Memory B cell (primary cell): ENCODE results near the gene ZNRF3.
"Not testable (repeated sequence)": the region's sequence is repeated elsewhere in the genome, so short reads cannot be mapped to it uniquely, and the experiment has no call there.

Source experiments
- ATAC-seq: fragments of 150-1000 bp; cut with Tn5 transposase; 2 replicates; pipeline ENCODE4 v1.10.0; 2021; ENCODE audit warnings: low read depth, mild to moderate bottlenecking, moderate library complexity
- DNase-seq, 2 donors: peaks; one replicate each; pipeline ENCODE4 v3.0.0; 2022; ENCODE audit warnings: low spot score in 2 of 2
- H3K27ac Mint-ChIP-seq: one replicate; pipeline ENCODE4 v1.8.0; 2022; ENCODE audit warnings: mild to moderate bottlenecking, moderate library complexity, mixed read lengths
- H3K27me3 Mint-ChIP-seq: one replicate; pipeline ENCODE4 v1.8.0; 2022; ENCODE audit warnings: mixed read lengths
- H3K36me3 Mint-ChIP-seq: one replicate; pipeline ENCODE4 v1.8.0; 2022; ENCODE audit warnings: mild to moderate bottlenecking, mixed read lengths
- H3K4me1 Mint-ChIP-seq: one replicate; pipeline ENCODE4 v1.8.0; 2022; ENCODE audit warnings: mixed read lengths
- H3K4me3 Mint-ChIP-seq: one replicate; pipeline ENCODE4 v1.8.0; 2022; ENCODE audit warnings: mild to moderate bottlenecking, moderate library complexity, mixed read lengths
- H3K9me3 Mint-ChIP-seq: one replicate; pipeline ENCODE4 v1.8.0; 2022; ENCODE audit warnings: mixed read lengths

The ZNRF3 gene

GRCh38 chr22:28882878-28883656, at the start of gene ZNRF3:
Gene ZNRF3 (plus strand): TSS chr22:28883572. CDS start chr22:28883767, 195 bp downstream.
- peaks cover 17% of the 10 kb centered on the region for H3K4me1 Mint-ChIP-seq
- DNase-seq, result peak; percentile 89 to 92
- H3K27me3 Mint-ChIP-seq, result peaks cover 3% of the 10 kb centered on the region
- peak within 1 kb of the TSS; percentile 87 for H3K4me3 Mint-ChIP-seq
- peak; percentile 80 for ATAC-seq
- H3K27ac Mint-ChIP-seq, result peak within 1 kb of the TSS; percentile 58
- H3K9me3 Mint-ChIP-seq, result peaks cover 1% of the 10 kb centered on the region
- H3K36me3 Mint-ChIP-seq, result no peaks in the 10 kb centered on the region

GRCh38 chr22:28835630-28836189, 47.7 kb upstream of the ZNRF3 start:
- Mint-ChIP-seq H3K27me3 (peaks cover 3% of the 10 kb centered on the region), H3K27ac (peak overlapping the region; percentile 61)

GRCh38 chr22:28837640-28838039, 45.7 kb upstream of the ZNRF3 start:
- ATAC-seq (no peak), DNase-seq (no peak)
- Mint-ChIP-seq H3K27me3 (peaks cover 3% of the 10 kb centered on the region), H3K4me3 (no peak overlapping the region), H3K36me3 (peaks cover 6% of the 10 kb centered on the region), H3K4me1 (peaks cover 5% of the 10 kb centered on the region), H3K27ac (no peak overlapping the region), H3K9me3 (no peaks in the 10 kb centered on the region)

More at GRCh38 chr22:28835630-28836189, 47.7 kb upstream of the ZNRF3 start:
- ATAC-seq (no peak), DNase-seq (no peak)
- Mint-ChIP-seq H3K9me3 (no peaks in the 10 kb centered on the region), H3K4me3 (no peak overlapping the region), H3K4me1 (peaks cover 5% of the 10 kb centered on the region), H3K36me3 (peaks cover 6% of the 10 kb centered on the region)

- Mint-ChIP-seq H3K36me3 (peaks cover 6% of the 10 kb centered on the region), H3K27ac (no peak overlapping the region), H3K4me1 (peaks cover 3% of the 10 kb centered on the region), H3K9me3 (no peaks in the 10 kb centered on the region), H3K27me3 (peaks cover 3% of the 10 kb centered on the region), H3K4me3 (no peak overlapping the region)
- DNase-seq (no peak), ATAC-seq (no peak)
Observed at GRCh38 chr22:28838971-28839370, 44.4 kb upstream of the ZNRF3 start.

- Mint-ChIP-seq H3K4me1 (peaks cover 5% of the 10 kb centered on the region), H3K27me3 (no peaks in the 10 kb centered on the region), H3K9me3 (peaks cover 1% of the 10 kb centered on the region), H3K36me3 (peaks cover 3% of the 10 kb centered on the region), H3K27ac (no peak overlapping the region), H3K4me3 (no peak overlapping the region)
- ATAC-seq (no peak), DNase-seq (no peak)
Observed at GRCh38 chr22:28841111-28841510, 42.3 kb upstream of the ZNRF3 start.

GRCh38 chr22:28843633-28844032, 39.7 kb upstream of the ZNRF3 start:
- Mint-ChIP-seq H3K36me3 (peaks cover 1% of the 10 kb centered on the region), H3K27ac (no peak overlapping the region), H3K4me3 (no peak overlapping the region), H3K27me3 (no peaks in the 10 kb centered on the region), H3K9me3 (peaks cover 3% of the 10 kb centered on the region), H3K4me1 (peaks cover 5% of the 10 kb centered on the region)
- DNase-seq (no peak), ATAC-seq (no peak)

GRCh38 chr22:28844277-28844676, 39.1 kb upstream of the ZNRF3 start:
- not testable (repeated sequence) for H3K36me3 Mint-ChIP-seq, DNase-seq, H3K9me3 Mint-ChIP-seq, H3K4me1 Mint-ChIP-seq, H3K27me3 Mint-ChIP-seq, H3K27ac Mint-ChIP-seq, ATAC-seq, H3K4me3 Mint-ChIP-seq

GRCh38 chr22:28846994-28847393, 36.4 kb upstream of the ZNRF3 start:
- H3K9me3 Mint-ChIP-seq, result peaks cover 3% of the 10 kb centered on the region

GRCh38 chr22:28855355-28856094, 27.8 kb upstream of the ZNRF3 start:
- Mint-ChIP-seq H3K9me3 (no peaks in the 10 kb centered on the region), H3K4me3 (no peak overlapping the region), H3K27me3 (peaks cover 10% of the 10 kb centered on the region), H3K27ac (no peak overlapping the region), H3K36me3 (no peaks in the 10 kb centered on the region), H3K4me1 (peaks cover 2% of the 10 kb centered on the region)
- DNase-seq (peak; percentile 50), ATAC-seq (peak; percentile 29)

More at GRCh38 chr22:28846994-28847393, 36.4 kb upstream of the ZNRF3 start:
- H3K4me1 Mint-ChIP-seq, result peaks cover 5% of the 10 kb centered on the region
- H3K27ac Mint-ChIP-seq, result no peak overlapping the region
- ATAC-seq (no peak), DNase-seq (no peak)
- no peak overlapping the region for H3K4me3 Mint-ChIP-seq
- peaks cover 1% of the 10 kb centered on the region for H3K36me3 Mint-ChIP-seq
- H3K27me3 Mint-ChIP-seq, result no peaks in the 10 kb centered on the region

GRCh38 chr22:28856095-28856455, 27.3 kb upstream of the ZNRF3 start:
- H3K27ac Mint-ChIP-seq, result no peak overlapping the region
- H3K4me1 Mint-ChIP-seq, result peaks cover 2% of the 10 kb centered on the region
- H3K4me3 Mint-ChIP-seq, result no peak overlapping the region
- DNase-seq (no peak), ATAC-seq (no peak)
- no peaks in the 10 kb centered on the region for H3K36me3 Mint-ChIP-seq
- H3K9me3 Mint-ChIP-seq, result no peaks in the 10 kb centered on the region
- H3K27me3 Mint-ChIP-seq, result peaks cover 10% of the 10 kb centered on the region

GRCh38 chr22:28857288-28857687, 26.1 kb upstream of the ZNRF3 start:
- no peaks in the 10 kb centered on the region for H3K9me3 Mint-ChIP-seq
- DNase-seq (no peak), ATAC-seq (no peak)
- H3K4me1 Mint-ChIP-seq, result peaks cover 2% of the 10 kb centered on the region
- no peak overlapping the region for H3K4me3 Mint-ChIP-seq
- H3K36me3 Mint-ChIP-seq, result no peaks in the 10 kb centered on the region
- peaks cover 9% of the 10 kb centered on the region for H3K27me3 Mint-ChIP-seq
- no peak overlapping the region for H3K27ac Mint-ChIP-seq

- Mint-ChIP-seq H3K4me3 (no peak overlapping the region), H3K4me1 (no peaks in the 10 kb centered on the region), H3K27me3 (peaks cover 4% of the 10 kb centered on the region), H3K36me3 (peaks cover 2% of the 10 kb centered on the region), H3K27ac (no peak overlapping the region), H3K9me3 (peaks cover 1% of the 10 kb centered on the region)
- ATAC-seq (no peak), DNase-seq (no peak)
Observed at GRCh38 chr22:28864878-28865596, 18.3 kb upstream of the ZNRF3 start.

- Mint-ChIP-seq H3K27me3 (peaks cover 4% of the 10 kb centered on the region), H3K4me1 (no peaks in the 10 kb centered on the region), H3K9me3 (peaks cover 1% of the 10 kb centered on the region), H3K36me3 (peaks cover 2% of the 10 kb centered on the region), H3K4me3 (no peak overlapping the region), H3K27ac (no peak overlapping the region)
- no peak for ATAC-seq
- no peak for DNase-seq
Observed at GRCh38 chr22:28867191-28867590, 16.2 kb upstream of the ZNRF3 start.

GRCh38 chr22:28868389-28868788, 15.0 kb upstream of the ZNRF3 start:
- not testable (repeated sequence) for H3K36me3 Mint-ChIP-seq, H3K27ac Mint-ChIP-seq, H3K4me3 Mint-ChIP-seq, H3K4me1 Mint-ChIP-seq, H3K27me3 Mint-ChIP-seq, H3K9me3 Mint-ChIP-seq
- ATAC-seq, result peak; percentile 99
- DNase-seq, result peak; percentile 18 to 38
